ENCODE measurements around the gene RFX3.

The RFX3 gene

DNA sequence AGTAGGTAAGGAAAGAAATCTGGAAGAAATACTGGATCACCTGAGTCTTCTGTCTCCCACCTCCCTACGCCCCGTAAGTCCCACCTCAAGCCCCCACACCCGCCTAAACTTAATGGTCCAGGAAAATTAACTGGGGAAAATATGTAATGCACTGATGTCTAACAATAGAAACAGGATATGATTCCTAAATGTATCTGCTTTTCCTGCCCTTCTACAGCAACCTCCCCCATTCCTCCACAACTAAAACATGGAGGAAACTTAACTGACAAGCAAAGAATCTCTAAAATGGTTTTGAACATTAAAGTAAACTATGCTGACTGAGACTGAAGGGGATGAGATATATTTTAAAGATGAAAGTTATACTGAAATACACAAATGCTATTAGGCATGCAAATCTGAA is 10.4 kb downstream of the RFX3 start:
- no peak for DNase-seq (ENCODE audit: low read depth)

DNA sequence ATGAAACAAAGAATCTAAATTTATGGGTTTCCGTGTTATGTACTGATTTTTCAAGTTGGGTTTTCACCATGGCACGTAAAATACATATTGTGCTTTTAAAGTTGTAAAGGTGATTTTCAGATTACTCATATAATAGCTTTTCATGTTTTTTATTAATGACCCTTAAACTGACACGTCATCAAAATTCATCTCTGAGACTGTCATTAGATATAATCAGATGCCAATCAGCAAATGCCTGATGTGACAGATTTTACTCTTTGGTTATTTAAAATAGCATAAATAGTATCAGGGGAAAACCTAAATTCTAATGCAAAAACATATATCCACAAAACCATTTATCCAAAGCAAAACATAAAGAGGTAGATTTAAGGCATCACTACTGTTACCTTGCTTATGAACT is 11.0 kb downstream of the RFX3 start:
- H3K4me3 ChIP-seq (ENCODE audit: control insufficient read depth, low read depth, low read length): no peak overlapping the region
- DNase-seq (ENCODE audit: low read depth): no peak
- TF ChIP-seq, protein P1, sequence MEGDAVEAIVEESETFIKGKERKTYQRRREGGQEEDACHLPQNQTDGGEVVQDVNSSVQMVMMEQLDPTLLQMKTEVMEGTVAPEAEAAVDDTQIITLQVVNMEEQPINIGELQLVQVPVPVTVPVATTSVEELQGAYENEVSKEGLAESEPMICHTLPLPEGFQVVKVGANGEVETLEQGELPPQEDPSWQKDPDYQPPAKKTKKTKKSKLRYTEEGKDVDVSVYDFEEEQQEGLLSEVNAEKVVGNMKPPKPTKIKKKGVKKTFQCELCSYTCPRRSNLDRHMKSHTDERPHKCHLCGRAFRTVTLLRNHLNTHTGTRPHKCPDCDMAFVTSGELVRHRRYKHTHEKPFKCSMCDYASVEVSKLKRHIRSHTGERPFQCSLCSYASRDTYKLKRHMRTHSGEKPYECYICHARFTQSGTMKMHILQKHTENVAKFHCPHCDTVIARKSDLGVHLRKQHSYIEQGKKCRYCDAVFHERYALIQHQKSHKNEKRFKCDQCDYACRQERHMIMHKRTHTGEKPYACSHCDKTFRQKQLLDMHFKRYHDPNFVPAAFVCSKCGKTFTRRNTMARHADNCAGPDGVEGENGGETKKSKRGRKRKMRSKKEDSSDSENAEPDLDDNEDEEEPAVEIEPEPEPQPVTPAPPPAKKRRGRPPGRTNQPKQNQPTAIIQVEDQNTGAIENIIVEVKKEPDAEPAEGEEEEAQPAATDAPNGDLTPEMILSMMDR (IDR thresholded peaks at IDR 0.05; ENCODE audit: control insufficient read depth, insufficient read depth, low read depth, low read length, missing control alignments): no peak

More for the DNA sequence above, 10.4 kb downstream of the RFX3 start:
- H3K4me3 ChIP-seq (ENCODE audit: control insufficient read depth, low read depth, low read length): no peak overlapping the region
- TF ChIP-seq, protein P1 (IDR thresholded peaks at IDR 0.05; ENCODE audit: control insufficient read depth, insufficient read depth, low read depth, low read length, missing control alignments): no peak

DNA sequence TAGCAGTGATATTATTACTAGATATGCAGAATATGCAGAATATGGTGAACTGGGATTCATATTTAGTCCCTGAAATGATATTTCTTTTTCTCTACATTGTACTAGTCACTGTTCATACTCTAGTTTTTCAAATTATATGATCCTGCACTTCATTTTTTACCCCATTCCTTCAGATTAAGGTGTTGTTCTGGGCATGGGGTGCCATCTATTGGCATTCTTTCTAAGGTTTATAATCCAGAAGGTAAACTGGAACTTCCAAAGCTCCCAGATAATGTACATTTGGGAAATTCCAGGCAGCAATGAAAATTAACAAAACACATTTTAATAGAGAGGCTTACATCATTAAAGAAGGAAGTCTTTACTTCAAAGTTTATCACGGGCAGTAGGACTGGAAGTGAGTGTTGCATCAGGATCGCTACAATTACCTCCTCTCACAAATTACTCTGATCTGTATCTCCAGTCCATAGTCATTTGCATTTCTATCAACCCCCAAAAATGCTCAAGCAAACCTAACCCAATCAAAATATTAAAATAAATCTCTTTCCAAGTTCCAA is 12.5 kb downstream of the RFX3 start:
- no peak overlapping the region for H3K4me3 ChIP-seq (ENCODE audit: control insufficient read depth, low read depth, low read length)
- TF ChIP-seq, protein P1 (IDR thresholded peaks at IDR 0.05; ENCODE audit: control insufficient read depth, insufficient read depth, low read depth, low read length, missing control alignments): no peak
- DNase-seq (ENCODE audit: low read depth): no peak

DNA sequence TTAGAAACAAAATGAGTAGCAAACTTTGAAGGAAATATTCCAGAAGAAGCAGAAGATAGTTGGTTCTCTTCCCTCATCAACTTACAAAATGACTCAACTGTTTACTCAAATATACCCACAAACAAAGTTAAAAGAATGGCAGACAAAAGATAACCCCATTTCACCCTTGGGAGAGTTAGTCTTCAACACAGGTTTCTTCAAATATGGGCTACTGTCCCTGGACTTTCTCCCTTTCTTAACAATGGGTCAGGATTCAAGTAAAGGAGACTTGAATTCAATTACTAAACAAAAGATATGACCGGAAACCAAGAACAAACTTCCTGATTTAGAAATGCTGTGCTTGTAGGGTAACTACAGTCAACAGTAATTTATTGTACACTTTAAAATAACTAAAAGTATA is 14.2 kb downstream of the RFX3 start:
- no peak for DNase-seq (ENCODE audit: low read depth)

DNA sequence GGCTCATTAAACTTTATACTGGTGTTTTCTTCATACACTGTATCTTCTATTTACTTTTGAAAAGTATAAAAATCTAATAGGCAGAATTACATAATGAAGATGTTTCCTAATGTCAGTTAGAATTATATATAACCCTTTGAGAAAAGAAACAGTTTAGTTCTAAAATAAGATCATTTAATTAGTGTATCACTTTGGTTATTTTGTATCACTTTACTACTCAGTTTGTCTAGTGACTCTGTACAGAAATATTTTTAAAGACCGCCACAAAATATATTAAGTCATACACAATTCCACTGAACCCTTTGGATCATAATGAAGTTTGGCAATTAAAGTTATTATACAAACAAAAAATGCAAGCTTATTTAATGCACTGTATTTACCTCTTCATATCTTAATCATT is 15.0 kb downstream of the RFX3 start:
- DNase-seq (ENCODE audit: low read depth): no peak
- H3K4me3 ChIP-seq (ENCODE audit: control insufficient read depth, low read depth, low read length): no peak overlapping the region
- TF ChIP-seq, protein P1 (IDR thresholded peaks at IDR 0.05; ENCODE audit: control insufficient read depth, insufficient read depth, low read depth, low read length, missing control alignments): no peak

More for the DNA sequence above, 14.2 kb downstream of the RFX3 start:
- TF ChIP-seq, protein P1 (IDR thresholded peaks at IDR 0.05; ENCODE audit: control insufficient read depth, insufficient read depth, low read depth, low read length, missing control alignments): no peak
- no peak overlapping the region for H3K4me3 ChIP-seq (ENCODE audit: control insufficient read depth, low read depth, low read length)

DNA sequence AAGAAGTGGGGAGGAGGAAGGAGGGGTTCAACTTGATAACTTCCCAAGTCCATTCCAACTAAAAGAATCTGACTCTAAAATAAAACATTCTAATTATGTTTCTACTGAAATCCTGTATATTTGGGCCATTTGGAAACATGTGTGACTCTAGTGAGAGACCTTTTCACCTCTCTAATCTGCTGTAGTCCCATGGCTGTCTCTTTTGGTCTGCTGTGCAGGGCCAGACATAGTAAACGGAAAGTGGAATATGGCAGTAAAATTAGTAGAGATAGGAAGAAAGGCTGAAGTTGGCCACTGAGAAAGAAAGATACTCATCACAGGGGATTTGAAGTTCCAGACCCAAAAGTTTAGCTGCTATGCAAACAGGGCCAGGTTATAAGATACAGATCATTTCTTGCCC is 15.9 kb downstream of the RFX3 start:
- H3K4me3 ChIP-seq (ENCODE audit: control insufficient read depth, low read depth, low read length): no peak overlapping the region
- no peak for DNase-seq (ENCODE audit: low read depth)
- TF ChIP-seq, protein P1 (IDR thresholded peaks at IDR 0.05; ENCODE audit: control insufficient read depth, insufficient read depth, low read depth, low read length, missing control alignments): no peak
